Measurements from ENCODE around the gene RAB17.

- no peak for TF ChIP-seq CTCF (IDR thresholded peaks at IDR 0.05; ENCODE audit: low read length)
- TF ChIP-seq EZH2 (optimal IDR thresholded peaks at IDR 0.05; ENCODE audit: low read depth, low read length) = no peak
- TF ChIP-seq EZH2phosphoT487 (IDR thresholded peaks at IDR 0.05; ENCODE audit: low read length) = no peak
These were observed 20.6 kb downstream of the RAB17 start for GRCh38 chr2:237569896-237570295.
